Measurements from ENCODE around the gene PFDN5. TPM values are rescaled to one million over a fixed set of nuclear protein-coding genes. Genes with fewer than 3 reads are reported as not detected.
A peak's percentile ranks its signal among the peaks of the same experiment; 100 is the strongest.

The PFDN5 gene
- total and polyA plus RNA-seq, 9 of the 15 experiments (the other 6 are each of a cell fraction or from before 2014, with no cell fraction given) = 361 to 1,636 (median 742) TPM

DNA sequence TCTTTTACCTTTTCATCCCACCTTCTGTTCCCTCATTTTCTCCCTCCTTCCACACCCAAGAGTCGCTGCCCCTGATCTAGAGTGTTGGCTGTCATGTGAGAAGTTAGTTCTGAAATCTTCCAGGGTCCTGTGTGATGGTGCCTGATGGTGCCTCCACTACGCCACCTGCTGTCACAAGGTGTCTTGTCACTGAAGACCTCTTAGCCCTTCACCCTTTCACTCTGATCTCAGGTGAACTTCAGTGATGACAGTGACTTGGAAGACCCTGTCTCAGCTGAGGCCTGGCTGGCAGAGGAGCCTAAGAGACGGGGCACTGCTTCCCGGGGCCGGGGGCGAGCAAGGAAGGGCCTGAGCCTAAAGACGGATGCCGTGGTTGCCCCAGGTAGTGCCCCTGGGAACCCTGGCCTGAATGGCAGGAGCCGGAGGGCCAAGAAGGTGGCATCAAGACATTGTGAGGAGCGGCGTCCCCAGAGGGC, 7.6 kb upstream of the PFDN5 start (continued):
- TF ChIP-seq, protein P1, sequence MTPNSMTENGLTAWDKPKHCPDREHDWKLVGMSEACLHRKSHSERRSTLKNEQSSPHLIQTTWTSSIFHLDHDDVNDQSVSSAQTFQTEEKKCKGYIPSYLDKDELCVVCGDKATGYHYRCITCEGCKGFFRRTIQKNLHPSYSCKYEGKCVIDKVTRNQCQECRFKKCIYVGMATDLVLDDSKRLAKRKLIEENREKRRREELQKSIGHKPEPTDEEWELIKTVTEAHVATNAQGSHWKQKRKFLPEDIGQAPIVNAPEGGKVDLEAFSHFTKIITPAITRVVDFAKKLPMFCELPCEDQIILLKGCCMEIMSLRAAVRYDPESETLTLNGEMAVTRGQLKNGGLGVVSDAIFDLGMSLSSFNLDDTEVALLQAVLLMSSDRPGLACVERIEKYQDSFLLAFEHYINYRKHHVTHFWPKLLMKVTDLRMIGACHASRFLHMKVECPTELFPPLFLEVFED (CRISPR knock-in tag; conservative IDR thresholded peaks at IDR 0.05) = 0 out of 2 replicates have a peak, but pooled peaks have one; percentile 35
- TF ChIP-seq POLR2G (IDR thresholded peaks at IDR 0.05; ENCODE audit: low read depth, low read length) (peak; percentile 27; the same call in 1 of the 2 replicates), SMARCC2 (IDR thresholded peaks at IDR 0.05; ENCODE audit: low read depth) (no peak), SREBF2 (CRISPR knock-in tag; IDR thresholded peaks at IDR 0.05) (no peak), ZNF592 (IDR thresholded peaks at IDR 0.05) (no peak), TGIF2 (CRISPR knock-in tag; IDR thresholded peaks at IDR 0.05) (no peak), RAD21 (CRISPR knock-in tag; conservative IDR thresholded peaks at IDR 0.05 in 1 of 2, IDR thresholded peaks at IDR 0.05 in 1 of 2) (peak; percentile 89 to 93), RBM25 (IDR thresholded peaks at IDR 0.05; ENCODE audit: low read depth, low read length, severe bottlenecking) (no peak), CREB1 (IDR thresholded peaks at IDR 0.05) (no peak), CREB1 (CRISPR knock-in tag; IDR thresholded peaks at IDR 0.05) (no peak), KAT7 (CRISPR knock-in tag; IDR thresholded peaks at IDR 0.05; ENCODE audit: borderline replicate concordance) (no peak), POU5F1 (IDR thresholded peaks at IDR 0.05; ENCODE audit: borderline replicate concordance, low read depth, low read length, partially characterized antibody) (no peak), ZNF584 (CRISPR knock-in tag; IDR thresholded peaks at IDR 0.05; ENCODE audit: low read depth) (no peak), SMC3 (conservative IDR thresholded peaks at IDR 0.05; ENCODE audit: insufficient read depth, low read depth, low read length) (peak; percentile 94), KDM5B (IDR thresholded peaks at IDR 0.05; ENCODE audit: insufficient replicate concordance, low read depth, low read length) (no peak), TARDBP (IDR thresholded peaks at IDR 0.05) (no peak), HNRNPLL (IDR thresholded peaks at IDR 0.05; ENCODE audit: low read depth, low read length, poor library complexity, severe bottlenecking) (no peak), ZNF232 (CRISPR knock-in tag; IDR thresholded peaks at IDR 0.05) (no peak), ZC3H8 (IDR thresholded peaks at IDR 0.05) (no peak)
- TF ChIP-seq, protein P2, sequence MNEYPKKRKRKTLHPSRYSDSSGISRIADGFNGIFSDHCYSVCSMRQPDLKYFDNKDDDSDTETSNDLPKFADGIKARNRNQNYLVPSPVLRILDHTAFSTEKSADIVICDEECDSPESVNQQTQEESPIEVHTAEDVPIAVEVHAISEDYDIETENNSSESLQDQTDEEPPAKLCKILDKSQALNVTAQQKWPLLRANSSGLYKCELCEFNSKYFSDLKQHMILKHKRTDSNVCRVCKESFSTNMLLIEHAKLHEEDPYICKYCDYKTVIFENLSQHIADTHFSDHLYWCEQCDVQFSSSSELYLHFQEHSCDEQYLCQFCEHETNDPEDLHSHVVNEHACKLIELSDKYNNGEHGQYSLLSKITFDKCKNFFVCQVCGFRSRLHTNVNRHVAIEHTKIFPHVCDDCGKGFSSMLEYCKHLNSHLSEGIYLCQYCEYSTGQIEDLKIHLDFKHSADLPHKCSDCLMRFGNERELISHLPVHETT (CRISPR knock-in tag; conservative IDR thresholded peaks at IDR 0.05 in 1 of 2, IDR thresholded peaks at IDR 0.05 in 1 of 2) = no peak

Data from K562 (cell line).